Erythroblast (primary cell): ENCODE data around the gene GREM2.

Experiments used
- GATA1 ChIP-seq: IDR thresholded peaks from 2 replicates; pipeline ENCODE4 v1.6.1; 2011; ENCODE audit warnings: low read depth, mild to moderate bottlenecking, control low read depth, low read length, moderate library complexity
- POLR2A ChIP-seq: IDR thresholded peaks from 2 replicates; pipeline ENCODE4 v1.6.1; 2011; ENCODE audit warnings: mild to moderate bottlenecking, low read length

GRCh38 chr1:240555524-240555923 is 56.4 kb downstream of the GREM2 start:
- TF ChIP-seq POLR2A (no peak), GATA1 (no peak)
